Measurements from ENCODE around the gene CFAP61.

- no peak for TF ChIP-seq CTCF (IDR thresholded peaks at IDR 0.05; ENCODE audit: low read depth, low read length)
- TF ChIP-seq EZH2phosphoT487 (IDR thresholded peaks at IDR 0.05; ENCODE audit: low read depth), result no peak
Measured at GRCh38 chr20:20038586-20038985, 13.7 kb upstream of the CFAP61 start.

Data from OCI-LY3 (cell line).